Mesenchymal stem cell (in vitro differentiated cells and primary cell): ENCODE results near the gene CHD8.

Experiments
- DNase-seq: peaks from one replicate; pipeline ENCODE4 v3.0.0-alpha.2; 2013
- H2AFZ ChIP-seq: one replicate; pipeline ENCODE4 v1.6.1; 2013; ENCODE audit warnings: low read depth, mild to moderate bottlenecking, control low read depth, inconsistent platforms, low read length, moderate library complexity
- H2AK5ac ChIP-seq: 2 replicates; pipeline ENCODE4 v1.6.1; 2013; ENCODE audit warnings: low read length, moderate library complexity, mild to moderate bottlenecking, inconsistent platforms; ENCODE audit not compliant: severe bottlenecking
- H2BK120ac ChIP-seq: one replicate; pipeline ENCODE4 v1.6.1; 2013; ENCODE audit warnings: low read depth, mild to moderate bottlenecking, inconsistent platforms, low read length, moderate library complexity
- H2BK12ac ChIP-seq, 2 experiments: one replicate each; pipeline ENCODE4 v1.6.1; 2013; ENCODE audit warnings: inconsistent platforms in 2 of 2, low read length in 2 of 2, mild to moderate bottlenecking in 2 of 2, moderate library complexity in 2 of 2, control low read depth in 1 of 2
- H2BK15ac ChIP-seq: one replicate; pipeline ENCODE4 v1.6.1; 2013; ENCODE audit warnings: mild to moderate bottlenecking, low read depth, inconsistent platforms; ENCODE audit not compliant: poor library complexity, severe bottlenecking
- H2BK5ac ChIP-seq: 2 replicates; pipeline ENCODE4 v1.6.1; 2013; ENCODE audit warnings: low read depth, mild to moderate bottlenecking, low read length, control low read depth, inconsistent platforms; ENCODE audit not compliant: poor library complexity, severe bottlenecking
- H3K14ac ChIP-seq, 2 experiments: one replicate each; pipeline ENCODE4 v1.6.1; 2013; ENCODE audit warnings: inconsistent platforms in 2 of 2, low read length in 2 of 2, control low read depth in 1 of 2, mild to moderate bottlenecking in 1 of 2, moderate library complexity in 1 of 2
- H3K18ac ChIP-seq, 2 experiments: one replicate each; pipeline ENCODE4 v1.6.1; 2013; ENCODE audit warnings: inconsistent platforms in 2 of 2, low read length in 2 of 2, control low read depth in 1 of 2, low read depth in 1 of 2, mild to moderate bottlenecking in 1 of 2
- H3K23ac ChIP-seq, 2 experiments: one replicate each; pipeline ENCODE4 v1.6.1; 2013; ENCODE audit warnings: inconsistent platforms in 2 of 2, low read length in 2 of 2, mild to moderate bottlenecking in 2 of 2, moderate library complexity in 2 of 2, control low read depth in 1 of 2
- H3K27ac ChIP-seq: 2 replicates; pipeline ENCODE4 v1.5.1; 2013; ENCODE audit warnings: mild to moderate bottlenecking, moderate library complexity, low read length, control low read depth, inconsistent platforms; ENCODE audit not compliant: poor library complexity, severe bottlenecking
- H3K27me3 ChIP-seq, 2 experiments: 2 replicates each; pipeline versions ENCODE4 v1.6.1 to v1.7.0; 2013; ENCODE audit warnings: low read length in 2 of 2, mild to moderate bottlenecking in 2 of 2, moderate library complexity in 2 of 2, control low read depth in 1 of 2, inconsistent platforms in 1 of 2; ENCODE audit not compliant: control insufficient read depth in 1 of 2, insufficient read depth in 1 of 2
- H3K36me3 ChIP-seq, 2 experiments: 2 replicates each; pipeline versions ENCODE4 v1.6.1 to v1.7.0; 2013; ENCODE audit warnings: low read length in 2 of 2, control low read depth in 1 of 2, inconsistent platforms in 1 of 2, low read depth in 1 of 2, mild to moderate bottlenecking in 1 of 2; ENCODE audit not compliant: insufficient read depth in 2 of 2, control insufficient read depth in 1 of 2
- H3K4ac ChIP-seq, 2 experiments: one replicate each; pipeline ENCODE4 v1.6.1; 2013; ENCODE audit warnings: inconsistent platforms in 2 of 2, low read length in 2 of 2, mild to moderate bottlenecking in 2 of 2, moderate library complexity in 2 of 2, control low read depth in 1 of 2, low read depth in 1 of 2
- H3K4me1 ChIP-seq: 2 replicates; pipeline ENCODE4 v1.6.1; 2013; ENCODE audit warnings: low read depth, low read length, control low read depth; ENCODE audit not compliant: control insufficient read depth, insufficient read depth
- H3K4me2 ChIP-seq: 2 replicates; pipeline ENCODE4 v1.6.1; 2013; ENCODE audit warnings: low read length, mild to moderate bottlenecking, inconsistent platforms; ENCODE audit not compliant: poor library complexity, severe bottlenecking
- H3K4me3 ChIP-seq, 2 experiments: 2 replicates each; pipeline versions ENCODE4 v1.5.1 to v1.7.0; 2013; ENCODE audit warnings: low read length in 2 of 2, mild to moderate bottlenecking in 2 of 2, control low read depth in 1 of 2, low read depth in 1 of 2; ENCODE audit not compliant: insufficient read depth in 1 of 2
- H3K79me1 ChIP-seq: replicated peaks from 2 replicates; pipeline ENCODE4 v1.6.1; 2013; ENCODE audit warnings: mild to moderate bottlenecking, control low read depth, low read length, inconsistent platforms; ENCODE audit not compliant: poor library complexity, severe bottlenecking
- H3K9ac ChIP-seq: 2 replicates; pipeline ENCODE4 v1.7.0; 2013; ENCODE audit warnings: mild to moderate bottlenecking, low read length, moderate library complexity
- H3K9me3 ChIP-seq: 2 replicates; pipeline ENCODE4 v1.7.0; 2013; ENCODE audit warnings: mild to moderate bottlenecking, low read length; ENCODE audit not compliant: control insufficient read depth
- H4K8ac ChIP-seq: one replicate; pipeline ENCODE4 v1.6.1; 2013; ENCODE audit warnings: inconsistent platforms, mild to moderate bottlenecking, low read length, moderate library complexity
- H4K91ac ChIP-seq: one replicate; pipeline ENCODE4 v1.6.1; 2013; ENCODE audit warnings: mild to moderate bottlenecking, low read length, inconsistent platforms
- WGBS: methylation state at CpG from one replicate; pipeline ENCODE4 v1.1.7; 2013; ENCODE audit warnings: mixed read lengths; 5-methylcytosine and 5-hydroxymethylcytosine counted together

Gene CHD8

GRCh38 chr14:21367582-21368144 is 88.3 kb downstream of the CHD8 start:
- Histone ChIP-seq H3K4ac (no peak overlapping the region), H3K4me1 (peaks cover 3% of the 10 kb centered on the region), H3K27me3 (no peaks in the 10 kb centered on the region), H2AK5ac (no peak overlapping the region), H3K14ac (no peak overlapping the region), H2BK12ac (no peak overlapping the region), H3K36me3 (peaks cover 29 to 100% of the 10 kb centered on the region in 2 experiments), H2BK5ac (no peak overlapping the region), H2BK15ac (no peak overlapping the region), H4K8ac (no peak overlapping the region), H3K9ac (no peak overlapping the region), H3K9me3 (no peaks in the 10 kb centered on the region), H3K27ac (no peak overlapping the region), H2AFZ (no peak overlapping the region), H3K79me1 (peaks cover 13% of the 10 kb centered on the region), H2BK120ac (no peak overlapping the region), H4K91ac (no peak overlapping the region), H3K18ac (no peak overlapping the region), H3K4me3 (no peak overlapping the region), H3K23ac (no peak overlapping the region), H3K4me2 (no peak overlapping the region)
- 97% methylated on average over 6 of the region's 6 CpGs for WGBS
- DNase-seq = no peak

GRCh38 chr14:21356511-21356910 is 99.4 kb downstream of the CHD8 start:
- Histone ChIP-seq H2BK12ac (no peak overlapping the region), H4K91ac (no peak overlapping the region), H3K79me1 (peaks cover 15% of the 10 kb centered on the region), H3K4me3 (no peak overlapping the region), H3K27ac (no peak overlapping the region), H3K18ac (no peak overlapping the region), H2BK15ac (no peak overlapping the region), H3K14ac (no peak overlapping the region), H2BK5ac (no peak overlapping the region), H3K27me3 (no peaks in the 10 kb centered on the region), H2AFZ (no peak overlapping the region), H2AK5ac (no peak overlapping the region), H3K9me3 (no peaks in the 10 kb centered on the region), H3K36me3 (peaks cover 45 to 96% of the 10 kb centered on the region in 2 experiments), H3K4ac (no peak overlapping the region), H4K8ac (no peak overlapping the region), H3K9ac (no peak overlapping the region), H2BK120ac (no peak overlapping the region), H3K23ac (no peak overlapping the region), H3K4me1 (no peaks in the 10 kb centered on the region), H3K4me2 (no peak overlapping the region)
- DNase-seq = no peak
- 98% methylated on average over 4 of the region's 4 CpGs for WGBS

GRCh38 chr14:21352587-21352986 is 103.3 kb downstream of the CHD8 start:
- Histone ChIP-seq H2BK5ac (no peak overlapping the region), H3K4me2 (no peak overlapping the region), H3K9me3 (no peaks in the 10 kb centered on the region), H3K9ac (no peak overlapping the region), H3K23ac (no peak overlapping the region), H3K4me3 (no peak overlapping the region), H2BK120ac (no peak overlapping the region), H4K91ac (no peak overlapping the region), H3K27ac (no peak overlapping the region), H3K4ac (no peak overlapping the region), H3K18ac (no peak overlapping the region), H3K4me1 (no peaks in the 10 kb centered on the region), H3K36me3 (peaks cover 22 to 68% of the 10 kb centered on the region in 2 experiments), H2AFZ (no peak overlapping the region), H3K79me1 (peaks cover 7% of the 10 kb centered on the region), H2AK5ac (no peak overlapping the region), H3K27me3 (no peaks in the 10 kb centered on the region), H2BK15ac (no peak overlapping the region), H3K14ac (no peak overlapping the region), H2BK12ac (no peak overlapping the region), H4K8ac (no peak overlapping the region)
- DNase-seq = no peak
- 100% methylated on average over 9 of the region's 9 CpGs for WGBS

- WGBS = 95% methylated on average over 1 of the region's 3 CpGs
- H4K8ac ChIP-seq = no peak overlapping the region
- no peak overlapping the region for H3K27ac ChIP-seq
- H3K14ac ChIP-seq = no peak overlapping the region
- no peak overlapping the region for H3K18ac ChIP-seq
- H2BK12ac ChIP-seq = no peak overlapping the region
- H2BK5ac ChIP-seq = no peak overlapping the region
- H3K27me3 ChIP-seq = no peaks in the 10 kb centered on the region
- H2AK5ac ChIP-seq = no peak overlapping the region
- H3K23ac ChIP-seq = no peak overlapping the region
- H2AFZ ChIP-seq = no peak overlapping the region
- H3K4ac ChIP-seq = no peak overlapping the region
- no peak overlapping the region for H2BK15ac ChIP-seq
- H3K36me3 ChIP-seq = peaks cover 15 to 48% of the 10 kb centered on the region in 2 experiments
- no peaks in the 10 kb centered on the region for H3K9me3 ChIP-seq
- no peak overlapping the region for H3K4me2 ChIP-seq
- no peak overlapping the region for H3K9ac ChIP-seq
- H2BK120ac ChIP-seq = no peak overlapping the region
- H3K79me1 ChIP-seq = no peaks in the 10 kb centered on the region
- no peak for DNase-seq
- no peak overlapping the region for H4K91ac ChIP-seq
- no peak overlapping the region for H3K4me3 ChIP-seq
- H3K4me1 ChIP-seq = no peaks in the 10 kb centered on the region
These were observed 105.4 kb downstream of the CHD8 start for GRCh38 chr14:21350539-21350938.
